Midbrain (tissue), 1 donor: ENCODE measurements around the gene IL16.
A peak's percentile ranks its signal among the peaks of the same experiment; 100 is the strongest.

ENCODE experiments used
- DNase-seq: peaks from one replicate; lab custom pipeline; 2025; lab: John Stamatoyannopoulos, UW

IL16 gene

DNA sequence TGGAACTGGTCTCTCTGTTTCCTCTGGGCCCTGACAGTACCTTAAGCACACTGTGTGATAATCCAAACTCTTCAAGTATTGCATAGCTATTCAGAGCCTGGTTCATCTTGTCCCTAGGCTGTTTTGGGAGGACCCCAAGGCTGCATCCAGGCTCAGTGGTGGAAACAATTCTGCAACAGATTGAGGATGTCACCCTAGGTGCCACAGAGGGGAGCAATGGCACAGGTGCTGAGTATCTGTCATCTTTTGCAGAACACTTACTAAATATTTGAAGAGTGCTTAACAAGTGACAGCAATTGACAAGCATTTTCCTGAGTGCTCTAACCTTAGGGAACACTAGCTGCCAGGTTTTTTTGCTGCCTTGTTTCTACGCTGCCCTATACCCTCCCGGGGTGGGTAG lies 99.5 kb downstream of the IL16 start:
- DNase-seq = no peak

DNA sequence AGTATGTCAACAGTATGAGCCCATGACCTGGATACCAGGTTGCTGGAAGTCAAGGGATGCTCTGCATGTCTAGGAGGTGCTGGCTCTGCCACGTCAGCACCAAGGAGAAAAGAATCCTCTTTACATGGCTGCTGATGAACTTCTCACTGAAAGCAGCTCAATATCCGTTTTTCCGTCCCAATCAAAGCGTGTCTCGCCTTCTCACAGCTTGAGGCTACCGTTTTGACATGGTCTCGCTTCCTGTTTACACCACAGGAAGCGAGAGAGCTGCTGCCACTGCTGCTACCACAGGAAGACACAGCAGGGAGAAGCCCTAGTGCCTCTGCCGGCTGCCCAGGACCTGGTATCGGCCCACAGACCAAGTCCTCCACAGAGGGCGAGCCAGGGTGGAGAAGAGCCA lies 100.0 kb downstream of the IL16 start:
- peak; percentile 34 for DNase-seq

DNA sequence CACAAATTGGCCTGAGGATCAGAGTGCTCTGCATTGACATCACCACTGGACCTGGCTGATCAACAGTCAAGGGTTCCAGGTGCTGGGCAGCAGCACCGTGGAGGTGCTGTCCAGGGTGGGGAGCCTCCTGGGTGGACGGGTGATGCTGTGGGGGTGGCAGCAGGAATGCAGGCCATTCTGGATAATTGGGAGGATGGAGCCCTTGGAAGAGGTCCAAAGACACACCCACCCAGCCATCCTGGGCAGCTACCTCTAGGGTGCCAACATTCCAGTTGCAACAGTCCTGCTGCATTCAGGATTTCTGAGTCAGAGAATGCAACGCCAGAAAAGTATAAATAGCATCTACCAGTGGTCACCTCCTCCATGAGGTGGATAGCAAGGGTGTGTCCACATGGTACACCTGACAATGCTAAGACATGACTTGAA lies 100.5 kb downstream of the IL16 start:
- DNase-seq = no peak

DNA sequence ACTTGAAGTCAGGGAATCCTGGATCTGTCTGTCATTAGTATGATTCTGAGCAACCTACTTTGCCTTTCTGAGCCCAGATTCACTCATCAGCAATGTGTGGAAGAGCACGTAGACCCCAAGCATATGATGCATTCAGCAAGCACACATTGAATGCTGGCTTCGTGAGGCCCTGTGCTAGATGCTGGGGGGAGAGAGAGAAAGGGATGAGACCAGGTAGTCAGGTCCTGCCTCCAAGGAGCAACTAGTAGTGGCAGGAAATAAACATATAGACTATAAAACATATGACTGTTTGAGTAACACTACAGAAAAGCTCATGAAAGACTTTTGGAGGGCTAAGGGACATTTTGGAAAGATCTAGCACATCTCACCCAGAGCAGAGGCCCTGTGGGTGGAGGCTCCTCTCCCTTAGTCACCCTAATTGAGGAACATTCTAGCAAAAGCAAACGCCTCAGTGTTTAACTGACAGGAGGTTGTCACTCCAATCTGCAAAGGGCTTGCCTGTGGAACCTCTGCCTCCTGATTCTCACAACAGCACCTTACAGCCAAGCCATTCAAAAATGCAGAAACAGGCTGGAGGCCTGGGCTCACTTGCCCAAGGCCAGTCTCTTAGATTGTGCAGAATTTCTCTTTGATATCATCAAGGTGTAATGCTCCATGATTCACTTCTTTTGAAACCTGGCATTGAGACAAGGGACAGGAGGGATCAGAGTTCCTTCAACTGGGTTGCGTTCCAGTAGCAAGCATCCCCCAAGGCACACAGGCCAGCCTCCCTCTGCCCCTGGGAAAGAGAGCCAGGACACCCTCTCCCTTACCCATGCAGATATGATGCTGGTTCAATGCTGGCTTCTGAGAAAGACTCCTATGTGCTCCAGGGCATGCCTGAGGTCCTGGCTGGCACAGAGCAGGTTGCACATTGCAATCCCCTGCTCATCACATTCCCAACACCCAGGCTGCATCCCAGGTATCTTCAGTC lies 101.2 kb downstream of the IL16 start:
- no peak for DNase-seq

DNA sequence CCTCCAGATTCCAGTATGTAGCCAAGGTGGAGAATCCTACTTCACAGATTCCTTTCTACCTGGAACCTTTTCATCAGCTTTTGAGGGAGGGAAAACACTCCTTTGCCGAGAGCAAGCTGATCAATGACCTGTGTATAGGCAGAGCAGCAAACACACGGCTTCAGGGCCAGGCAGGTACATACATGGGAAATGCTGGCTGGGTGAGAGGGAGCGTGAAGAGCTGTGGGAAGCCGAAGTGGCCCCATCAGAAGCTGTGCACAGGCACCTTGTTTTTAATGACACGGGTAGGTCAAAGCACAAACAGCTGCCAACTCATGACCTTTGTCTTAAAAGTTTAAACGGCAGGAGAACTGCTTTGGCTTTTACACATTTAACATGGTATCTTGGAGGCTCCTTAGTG lies 101.9 kb downstream of the IL16 start:
- DNase-seq = no peak

DNA sequence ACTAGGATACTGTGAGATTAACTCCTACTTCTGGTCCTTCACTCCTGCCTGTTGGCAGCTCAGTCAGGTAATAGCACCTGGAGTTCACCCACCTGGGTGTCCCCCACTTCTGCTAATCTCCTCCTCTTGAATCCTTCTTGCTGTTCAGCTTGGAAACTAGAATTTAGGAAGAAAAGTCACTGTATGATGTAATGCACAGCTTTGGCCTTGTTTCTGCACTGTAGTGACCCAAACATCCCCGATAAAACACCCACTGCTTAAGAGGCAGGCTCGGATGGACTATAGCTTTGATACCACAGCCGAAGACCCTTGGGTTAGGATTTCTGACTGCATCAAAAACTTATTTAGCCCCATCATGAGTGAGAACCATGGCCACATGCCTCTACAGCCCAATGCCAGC lies 102.5 kb downstream of the IL16 start:
- DNase-seq = no peak

DNA sequence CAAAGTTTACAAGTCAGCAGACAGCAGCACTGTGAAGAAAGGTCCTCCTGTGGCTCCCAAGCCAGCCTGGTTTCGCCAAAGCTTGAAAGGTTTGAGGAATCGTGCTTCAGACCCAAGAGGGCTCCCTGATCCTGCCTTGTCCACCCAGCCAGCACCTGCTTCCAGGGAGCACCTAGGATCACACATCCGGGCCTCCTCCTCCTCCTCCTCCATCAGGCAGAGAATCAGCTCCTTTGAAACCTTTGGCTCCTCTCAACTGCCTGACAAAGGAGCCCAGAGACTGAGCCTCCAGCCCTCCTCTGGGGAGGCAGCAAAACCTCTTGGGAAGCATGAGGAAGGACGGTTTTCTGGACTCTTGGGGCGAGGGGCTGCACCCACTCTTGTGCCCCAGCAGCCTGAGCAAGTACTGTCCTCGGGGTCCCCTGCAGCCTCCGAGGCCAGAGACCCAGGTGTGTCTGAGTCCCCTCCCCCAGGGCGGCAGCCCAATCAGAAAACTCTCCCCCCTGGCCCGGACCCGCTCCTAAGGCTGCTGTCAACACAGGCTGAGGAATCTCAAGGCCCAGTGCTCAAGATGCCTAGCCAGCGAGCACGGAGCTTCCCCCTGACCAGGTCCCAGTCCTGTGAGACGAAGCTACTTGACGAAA lies 103.1 kb downstream of the IL16 start:
- no peak for DNase-seq

DNA sequence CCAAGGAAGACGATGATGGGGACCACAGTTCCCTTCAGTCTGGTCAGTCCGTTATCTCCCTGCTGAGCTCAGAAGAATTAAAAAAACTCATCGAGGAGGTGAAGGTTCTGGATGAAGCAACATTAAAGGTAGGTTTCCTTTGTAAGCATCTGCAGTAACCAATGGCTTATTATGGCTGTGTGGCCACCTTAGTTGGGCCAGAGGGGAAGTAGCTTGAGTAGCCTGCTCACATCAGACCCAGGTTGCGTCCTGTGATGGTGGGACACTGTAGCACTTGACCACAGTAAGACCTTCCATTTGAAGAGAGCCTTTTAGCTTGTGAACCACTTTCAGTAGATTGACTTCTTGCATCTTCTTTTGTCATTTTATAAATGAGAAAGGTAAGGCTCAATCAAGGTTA lies 104.7 kb downstream of the IL16 start:
- no peak for DNase-seq

DNA sequence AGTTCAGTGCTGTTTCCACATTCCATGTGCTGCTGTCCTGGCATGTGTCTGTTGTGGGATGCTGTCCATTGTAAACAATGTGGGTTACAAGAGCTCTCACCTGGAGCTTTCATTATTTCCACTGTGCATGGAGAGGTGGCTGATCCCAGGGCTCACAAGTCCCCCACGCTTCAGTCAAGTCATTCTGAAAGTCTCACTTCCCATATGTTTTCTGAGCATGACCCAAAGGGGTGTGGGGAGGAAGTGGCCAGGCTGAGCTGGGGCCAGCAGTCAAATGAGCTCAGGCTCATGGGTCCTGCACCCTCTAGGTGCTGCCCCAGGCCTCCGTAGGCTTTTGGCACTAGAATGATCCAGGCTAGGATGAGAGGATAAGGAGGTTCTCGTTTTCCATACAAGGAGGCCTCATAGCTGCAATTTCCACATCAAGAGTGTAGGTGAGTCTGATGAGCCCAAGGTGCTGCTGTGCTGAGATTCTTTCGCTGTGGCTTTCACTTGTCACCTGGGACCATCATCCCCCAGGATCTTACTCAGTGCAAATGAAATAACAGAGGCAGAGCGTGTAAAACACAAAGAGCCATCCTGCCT lies 105.2 kb downstream of the IL16 start:
- peak; percentile 27 for DNase-seq

DNA sequence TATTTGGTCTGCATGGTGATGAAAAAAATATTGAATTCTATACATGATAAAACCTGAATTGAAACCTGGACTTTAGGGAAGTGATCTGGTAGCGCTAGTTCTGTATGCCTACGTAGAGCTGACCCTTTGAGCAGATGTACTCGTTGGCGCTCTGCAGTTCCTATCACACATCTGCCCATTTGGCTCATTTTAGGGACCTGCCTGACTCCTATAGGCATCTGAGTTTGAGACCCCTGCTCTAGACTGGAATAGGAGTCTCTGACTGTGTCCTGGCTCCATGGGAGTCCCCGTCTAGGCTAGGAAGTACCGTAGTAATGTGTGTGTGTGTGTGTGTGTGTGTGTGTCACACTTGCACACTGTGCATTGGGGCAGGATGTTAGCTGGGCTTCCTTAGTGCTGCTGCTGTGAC lies 106.0 kb downstream of the IL16 start:
- no peak for DNase-seq

DNA sequence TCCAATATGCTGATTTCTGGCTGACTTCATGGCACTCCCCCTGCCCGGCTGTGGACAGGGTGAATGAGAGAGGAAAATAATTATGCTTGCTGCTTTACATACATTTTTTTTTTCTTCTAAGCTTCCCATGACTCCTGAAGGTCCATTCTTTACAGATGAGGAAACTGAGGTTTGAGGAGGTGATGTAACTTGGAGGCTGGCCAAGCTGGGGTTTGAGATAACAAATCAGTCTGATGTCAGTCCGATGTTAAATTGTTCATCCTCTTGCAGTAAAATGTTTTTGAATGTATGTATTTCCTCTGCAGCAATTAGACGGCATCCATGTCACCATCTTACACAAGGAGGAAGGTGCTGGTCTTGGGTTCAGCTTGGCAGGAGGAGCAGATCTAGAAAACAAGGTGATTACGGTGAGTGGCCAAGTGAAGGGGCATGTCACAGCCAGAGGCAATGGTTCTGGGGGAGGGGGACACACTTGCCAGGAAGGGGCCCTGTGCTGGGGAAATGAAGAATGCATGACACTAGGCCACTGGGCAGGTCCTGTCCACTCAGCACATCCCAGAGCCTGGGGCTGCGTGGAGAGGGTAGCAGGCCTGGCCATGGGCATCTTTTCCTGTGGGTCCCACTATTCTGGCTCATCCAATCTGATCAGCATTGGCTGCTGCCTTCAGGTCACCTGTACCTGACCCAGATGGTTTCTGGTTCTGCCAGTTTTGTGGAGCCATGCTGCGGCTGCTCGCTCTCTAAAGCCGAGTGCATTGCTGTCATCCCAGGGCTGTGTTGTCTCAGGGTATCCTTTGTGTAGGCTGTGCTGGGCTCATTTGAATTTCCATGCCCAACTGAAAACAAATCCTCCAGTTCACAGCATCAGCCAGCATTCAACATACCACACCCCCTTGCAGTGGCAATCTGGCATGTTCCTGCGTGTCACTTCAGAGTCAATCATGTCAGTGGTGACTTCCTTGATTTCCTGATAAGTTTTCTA lies 106.9 kb downstream of the IL16 start:
- peak; percentile 13 for DNase-seq

DNA sequence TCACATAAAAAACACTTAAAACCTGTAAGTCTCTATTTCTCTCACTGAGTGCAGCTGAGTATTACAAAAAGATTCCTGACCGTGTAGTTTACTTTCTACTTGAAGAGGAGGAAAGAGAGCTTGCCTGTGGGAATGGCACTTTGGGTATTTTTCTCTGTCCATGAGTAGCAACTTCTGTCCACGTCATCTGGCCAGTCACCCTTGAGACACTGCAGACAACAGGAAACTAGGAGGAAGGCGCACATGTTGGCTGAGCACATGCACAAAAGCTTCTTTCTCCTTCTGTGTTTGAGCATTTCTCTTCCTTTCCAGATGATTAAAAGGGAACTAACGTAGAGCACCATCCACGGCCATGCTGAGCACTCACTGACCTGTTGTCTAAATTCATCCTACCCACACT lies 107.5 kb downstream of the IL16 start:
- DNase-seq = peak; percentile 27

DNA sequence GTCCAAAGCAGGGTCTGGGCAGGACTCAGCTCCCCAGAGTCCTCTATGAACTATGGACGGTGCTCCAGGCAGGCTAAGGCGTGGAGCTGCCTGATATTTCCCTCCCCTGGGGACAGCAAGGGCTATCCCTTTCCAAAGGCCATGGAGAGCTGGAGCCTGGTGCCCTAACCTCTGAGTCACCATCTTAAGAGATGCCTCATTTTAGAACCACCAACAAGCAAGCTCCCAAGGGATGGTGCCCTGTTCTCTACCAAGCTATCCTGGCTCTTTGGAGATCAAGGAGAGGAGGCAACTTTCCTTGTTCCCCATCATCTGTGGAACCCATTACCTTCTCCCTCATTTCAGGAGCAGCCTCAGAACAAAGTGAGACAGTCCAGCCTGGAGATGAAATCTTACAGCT lies 111.6 kb downstream of the IL16 start:
- no peak for DNase-seq

DNA sequence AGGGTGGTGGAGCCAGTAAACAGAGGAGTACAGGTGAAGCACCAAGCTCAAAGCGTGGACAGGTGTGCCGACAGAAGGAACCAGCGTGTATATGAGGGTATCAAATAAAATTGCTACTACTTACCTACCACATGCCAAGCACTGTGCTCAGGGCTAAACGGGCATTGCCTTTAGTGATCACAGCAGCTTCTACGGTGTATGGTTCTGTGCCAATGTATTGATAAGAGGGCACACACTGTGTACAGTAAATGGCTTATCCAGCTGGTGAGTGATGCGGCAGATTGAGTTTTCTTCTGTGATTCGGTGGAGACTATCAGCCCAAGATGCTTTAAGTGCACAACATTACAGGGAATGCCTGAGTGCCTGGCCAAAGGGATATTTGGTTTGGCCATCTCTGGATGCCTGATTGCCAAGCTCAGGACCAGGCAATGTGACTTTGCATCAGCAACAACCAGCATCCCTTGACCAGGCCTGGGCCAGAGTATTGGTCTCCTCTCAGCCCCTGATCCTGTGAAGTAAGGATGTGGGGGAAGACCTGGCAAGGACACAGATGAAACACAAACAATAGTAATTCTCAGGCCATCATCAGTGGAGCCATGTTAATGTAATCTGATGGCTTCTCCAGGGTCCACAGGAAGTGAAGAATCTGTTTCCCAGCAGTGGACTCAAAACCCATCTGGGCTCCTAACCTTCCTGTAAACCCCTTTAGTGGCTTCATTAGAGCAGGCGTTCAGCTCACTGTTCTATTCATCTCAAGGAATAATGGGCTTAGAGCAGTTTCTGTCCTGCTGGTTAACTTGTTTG lies 113.2 kb downstream of the IL16 start:
- DNase-seq = no peak

DNA sequence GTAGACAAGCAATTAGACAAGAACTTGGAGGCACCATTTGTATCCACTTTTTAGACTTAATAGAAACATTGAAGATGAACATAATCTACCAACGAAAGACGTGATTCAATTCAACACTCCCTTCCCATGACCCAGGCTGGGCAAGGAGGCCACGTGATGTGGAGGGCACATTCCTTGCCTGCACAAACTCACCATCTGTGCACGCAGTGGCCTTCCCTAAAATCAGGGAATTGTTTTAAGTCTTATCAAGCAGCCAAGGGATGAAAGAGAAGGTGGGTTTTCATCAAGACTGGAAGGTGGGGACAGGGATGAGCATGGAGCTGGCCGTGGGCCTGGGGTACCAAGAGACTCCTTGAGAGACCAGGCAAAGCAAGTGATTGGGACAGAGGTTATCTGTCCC lies 113.8 kb downstream of the IL16 start:
- DNase-seq = no peak

DNA sequence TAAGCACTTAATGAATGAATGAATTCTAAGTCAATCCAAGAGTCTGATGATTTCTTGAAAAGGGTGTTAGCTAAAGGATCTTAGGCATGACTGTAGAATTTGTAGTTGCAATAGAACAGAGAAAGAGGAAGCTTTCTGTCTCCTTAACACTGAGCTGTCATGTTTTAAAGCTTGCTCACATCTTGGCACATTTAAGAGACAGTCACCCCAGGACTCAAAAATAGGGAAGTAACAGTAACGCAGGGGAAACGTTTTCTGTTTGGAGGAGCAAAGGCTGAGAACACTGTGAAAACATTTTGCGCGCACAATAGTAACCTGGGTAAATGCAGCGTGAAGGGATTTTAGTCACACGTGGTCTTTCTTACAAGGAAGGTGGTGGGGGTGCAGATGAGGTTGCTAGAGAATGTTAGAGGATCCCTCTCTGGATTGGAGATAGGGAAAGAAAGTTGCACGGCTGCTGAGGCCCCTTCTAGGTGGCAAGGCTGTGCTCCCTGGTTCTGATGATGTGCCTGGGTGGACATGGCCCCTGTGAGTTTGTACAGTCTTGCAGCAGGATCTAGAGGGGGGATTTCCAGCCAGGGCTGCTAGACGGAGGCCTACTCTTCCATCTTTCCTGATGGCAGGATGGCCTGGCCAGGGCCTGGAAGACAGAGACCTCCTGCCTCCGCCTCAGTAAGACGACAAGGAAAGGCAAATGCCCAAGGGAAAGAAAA lies 115.2 kb downstream of the IL16 start:
- DNase-seq = peak; percentile 18

DNA sequence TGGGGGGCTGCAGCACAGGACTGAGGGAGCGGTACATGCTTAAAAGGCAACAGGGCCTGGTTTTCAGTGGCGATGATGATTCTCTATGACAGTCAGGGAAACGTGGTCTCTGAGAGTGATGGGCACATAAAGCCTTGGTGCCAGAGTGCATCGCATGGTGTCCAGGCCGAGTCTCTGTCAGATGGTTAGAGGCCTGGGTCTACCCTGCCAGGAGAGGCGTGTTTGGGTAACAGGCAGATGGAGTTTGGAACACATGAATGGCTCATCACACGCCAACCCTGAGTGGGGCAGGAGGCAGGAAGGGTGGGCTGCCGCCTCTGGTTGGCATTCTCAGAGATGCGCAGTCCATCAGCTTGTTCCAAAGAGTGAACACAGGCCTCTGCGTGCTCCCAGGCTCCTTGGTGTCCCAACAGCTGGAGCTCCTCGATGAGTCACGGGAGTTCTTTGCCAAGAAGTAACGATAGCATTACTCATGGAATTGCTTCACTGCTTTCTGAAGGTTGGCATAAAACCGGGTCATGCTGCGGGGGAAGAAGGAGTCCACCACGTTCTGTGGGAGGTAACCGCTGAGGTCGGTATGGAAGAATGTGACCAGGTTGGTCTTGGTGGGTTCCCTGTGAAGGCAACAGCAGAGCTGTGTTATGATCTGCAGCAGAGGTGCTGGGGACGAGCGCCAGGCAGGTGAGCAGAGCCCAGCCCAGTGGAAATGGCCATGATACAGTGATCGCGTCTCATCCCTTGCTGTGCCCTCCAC lies 116.3 kb downstream of the IL16 start:
- no peak for DNase-seq

DNA sequence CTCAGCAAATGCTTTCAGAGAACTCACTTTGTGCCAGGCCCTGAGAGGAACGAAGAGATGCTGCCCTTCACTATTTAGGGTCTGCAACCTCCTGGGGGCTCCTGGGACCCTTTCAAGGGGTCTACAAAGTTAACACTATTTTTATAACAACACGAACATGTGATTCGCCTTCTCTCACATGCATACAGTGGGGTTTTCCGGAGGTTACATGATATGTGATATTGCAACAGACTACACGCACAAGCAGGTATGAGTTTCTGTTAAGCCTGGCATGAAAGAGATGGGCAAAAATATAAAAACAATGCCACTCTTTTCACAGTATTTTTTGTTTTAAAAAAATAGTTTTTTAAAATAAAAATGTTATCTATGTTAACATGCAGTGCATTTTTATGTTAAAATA lies 117.0 kb downstream of the IL16 start:
- no peak for DNase-seq

DNA sequence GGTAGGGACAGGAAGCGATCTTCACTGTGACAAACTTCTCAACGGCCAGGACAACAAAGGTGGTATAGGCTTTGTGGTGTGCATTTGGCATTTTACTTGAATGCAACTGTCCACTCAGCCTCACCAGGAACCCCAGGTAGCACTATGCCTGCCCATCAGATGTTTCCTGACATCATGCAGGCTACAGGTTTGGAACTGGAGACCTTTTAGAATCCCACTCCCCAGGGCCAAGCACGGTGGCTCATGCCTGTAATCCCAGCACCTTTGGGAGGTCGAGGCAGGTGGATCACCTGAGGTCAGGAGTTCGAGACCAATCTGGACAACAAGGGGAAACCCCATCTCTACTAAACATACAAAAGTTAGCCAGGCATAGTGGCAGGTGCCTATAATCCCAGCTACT lies 117.7 kb downstream of the IL16 start:
- DNase-seq = no peak
